ENCODE results near the gene MFSD12.
"Not testable (repeated sequence)": the region's sequence is repeated elsewhere in the genome, so short reads cannot be mapped to it uniquely, and the experiment has no call there.

MFSD12 gene

GRCh38 chr19:3521104-3521445, 36.3 kb downstream of the MFSD12 start:
- no peak for DNase-seq

GRCh38 chr19:3520166-3521103, 37.0 kb downstream of the MFSD12 start:
- DNase-seq, result no peak

GRCh38 chr19:3519126-3519525, 38.3 kb downstream of the MFSD12 start:
- DNase-seq, result no peak

GRCh38 chr19:3518659-3519058, 38.7 kb downstream of the MFSD12 start:
- no peak for DNase-seq

- DNase-seq, result no peak
These were observed 39.1 kb downstream of the MFSD12 start for GRCh38 chr19:3518255-3518654.

GRCh38 chr19:3517638-3518037, 39.7 kb downstream of the MFSD12 start:
- DNase-seq, result no peak

- peak in 1 of 2 experiments; percentile 23 for DNase-seq
These were observed 40.6 kb downstream of the MFSD12 start for GRCh38 chr19:3516675-3517207.

- DNase-seq, result no peak
These were observed 41.4 kb downstream of the MFSD12 start for GRCh38 chr19:3515891-3516422.

- DNase-seq, result no peak
These were observed 42.5 kb downstream of the MFSD12 start for GRCh38 chr19:3514930-3515329.

- no peak for DNase-seq
These were observed 43.9 kb downstream of the MFSD12 start for GRCh38 chr19:3513229-3514140.

GRCh38 chr19:3512562-3513228, 44.7 kb downstream of the MFSD12 start:
- no peak for DNase-seq

GRCh38 chr19:3511506-3512251, 45.7 kb downstream of the MFSD12 start:
- DNase-seq, result no peak

- DNase-seq, result no peak
These were observed 46.7 kb downstream of the MFSD12 start for GRCh38 chr19:3510727-3511126.

- no peak for DNase-seq
These were observed 47.8 kb downstream of the MFSD12 start for GRCh38 chr19:3509566-3509989.

- DNase-seq, result no peak
These were observed 48.4 kb downstream of the MFSD12 start for GRCh38 chr19:3508771-3509535.

- DNase-seq, result not testable (repeated sequence)
These were observed 49.2 kb downstream of the MFSD12 start for GRCh38 chr19:3508121-3508661.

- DNase-seq, result no peak
These were observed 49.8 kb downstream of the MFSD12 start for GRCh38 chr19:3507371-3508120.

GRCh38 chr19:3506384-3507340, 50.7 kb downstream of the MFSD12 start:
- DNase-seq, result peak in 1 of 2 experiments; percentile 28

Measured in NCI-H524 (cell line).